IMR-90 (cell line): ENCODE measurements around the gene MYCT1. TPM values are rescaled to one million over a fixed set of nuclear protein-coding genes. Genes with fewer than 3 reads are reported as not detected.
A peak's percentile ranks its signal among the peaks of the same experiment; 100 is the strongest.

Experiments used
- ATAC-seq: fragments of 200-7000 bp; cut with Tn5 transposase; 2 replicates; pipeline ENCODE4 v1.9.1; 2020; ENCODE audit warnings: low read depth, mild to moderate bottlenecking, moderate library complexity
- BruUV-seq: library from RNA; stranded (reverse); fragments of 400-500 nt; replicated peaks from 2 replicates; lab custom pipeline; 2021; lab: Mats Ljungman, UMichigan
- CTCF ChIA-PET: fragments of 300-600 bp; formaldehyde crosslinking; extraction: SDS; loops from one replicate; lab custom pipeline; 2021; ENCODE audit warnings: antibody characterized with exemption; lab: Yijun Ruan, JAX
- POLR2A ChIA-PET: fragments of 300-600 bp; sonication (Branson Sonifier 250); formaldehyde crosslinking; loops from one replicate; lab custom pipeline; 2022; ENCODE audit warnings: antibody characterized with exemption; ENCODE audit not compliant: unreplicated experiment; lab: Charles Lee
- DNase-seq: peaks from one replicate; pipeline ENCODE4 v3.0.0; 2013
- H2AFZ ChIP-seq: replicated peaks from 2 replicates; pipeline ENCODE3; 2013; ENCODE audit warnings: low read length, mild to moderate bottlenecking; ENCODE audit not compliant: poor library complexity
- H2AK5ac ChIP-seq: 2 replicates; pipeline ENCODE4 v1.6.1; 2013; ENCODE audit warnings: low read depth, low read length, inconsistent platforms
- H2AK9ac ChIP-seq: replicated peaks from 2 replicates; pipeline ENCODE3; 2013; ENCODE audit warnings: mild to moderate bottlenecking, low read depth, low read length, moderate library complexity; ENCODE audit not compliant: poor library complexity
- H2BK120ac ChIP-seq: 2 replicates; pipeline ENCODE4 v1.6.1; 2013; ENCODE audit warnings: low read depth, low read length, inconsistent platforms
- H2BK15ac ChIP-seq: 3 replicates; pipeline ENCODE4 v1.6.1; 2013; ENCODE audit warnings: low read depth, low read length, inconsistent platforms
- H2BK20ac ChIP-seq: 2 replicates; pipeline ENCODE4 v1.6.1; 2013; ENCODE audit warnings: low read depth, mild to moderate bottlenecking, inconsistent platforms, low read length, moderate library complexity
- H2BK5ac ChIP-seq: 2 replicates; pipeline ENCODE4 v1.6.1; 2013; ENCODE audit warnings: mild to moderate bottlenecking, low read depth, low read length, inconsistent platforms; ENCODE audit not compliant: poor library complexity, severe bottlenecking
- H3K14ac ChIP-seq: replicated peaks from 2 replicates; pipeline ENCODE4 v1.6.1; 2013; ENCODE audit warnings: low read depth, low read length, inconsistent platforms
- H3K18ac ChIP-seq: 2 replicates; pipeline ENCODE4 v1.6.1; 2013; ENCODE audit warnings: low read depth, low read length, control low read depth
- H3K23ac ChIP-seq: 2 replicates; pipeline ENCODE4 v1.6.1; 2013; ENCODE audit warnings: low read depth, low read length, inconsistent platforms
- H3K27ac ChIP-seq: 2 replicates; pipeline ENCODE4 v1.5.1; 2013; ENCODE audit warnings: mild to moderate bottlenecking, control low read depth, low read length; ENCODE audit not compliant: insufficient read depth
- H3K27me3 ChIP-seq: 2 replicates; pipeline ENCODE4 v1.6.1; 2013; ENCODE audit warnings: low read length; ENCODE audit not compliant: control insufficient read depth, insufficient read depth
- H3K36me3 ChIP-seq: 2 replicates; pipeline ENCODE4 v1.6.1; 2013; ENCODE audit warnings: low read length, mixed read lengths; ENCODE audit not compliant: control insufficient read depth, insufficient read depth
- H3K4ac ChIP-seq: 2 replicates; pipeline ENCODE4 v1.6.1; 2013; ENCODE audit warnings: low read depth, low read length, inconsistent platforms
- H3K4me1 ChIP-seq: 2 replicates; pipeline ENCODE4 v1.6.1; 2013; ENCODE audit warnings: low read length, mixed read lengths; ENCODE audit not compliant: control insufficient read depth, insufficient read depth
- H3K4me2 ChIP-seq: 2 replicates; pipeline ENCODE4 v1.6.1; 2013; ENCODE audit warnings: low read depth, mild to moderate bottlenecking, control low read depth, low read length, moderate library complexity
- H3K4me3 ChIP-seq: 2 replicates; pipeline ENCODE4 v1.5.1; 2013; ENCODE audit warnings: low read depth, mild to moderate bottlenecking, control low read depth, low read length, moderate library complexity; ENCODE audit not compliant: insufficient read depth
- H3K56ac ChIP-seq: 2 replicates; pipeline ENCODE4 v1.6.1; 2013; ENCODE audit warnings: low read length, inconsistent platforms; ENCODE audit not compliant: insufficient read depth; ENCODE audit errors: extremely low read depth
- H3K79me1 ChIP-seq, 2 experiments: 2 replicates each; pipeline ENCODE4 v1.6.1; 2013; ENCODE audit warnings: low read length in 2 of 2, inconsistent platforms in 1 of 2, low read depth in 1 of 2
- H3K9ac ChIP-seq: 2 replicates; pipeline ENCODE4 v1.6.1; 2013; ENCODE audit warnings: low read depth, low read length, control low read depth
- H3K9me1 ChIP-seq: 2 replicates; pipeline ENCODE4 v1.6.1; 2013; ENCODE audit warnings: low read length, inconsistent platforms; ENCODE audit not compliant: insufficient read depth
- H3K9me3 ChIP-seq: 2 replicates; pipeline ENCODE4 v1.6.1; 2013; ENCODE audit warnings: low read length; ENCODE audit not compliant: control insufficient read depth, insufficient read depth
- H4K20me1 ChIP-seq: 2 replicates; pipeline ENCODE4 v1.6.1; 2013; ENCODE audit warnings: low read length, inconsistent platforms; ENCODE audit not compliant: insufficient read depth
- H4K5ac ChIP-seq: 2 replicates; pipeline ENCODE4 v1.6.1; 2013; ENCODE audit warnings: mild to moderate bottlenecking, low read depth, low read length, control low read depth
- H4K8ac ChIP-seq, 2 experiments: 2 replicates each; pipeline ENCODE4 v1.6.1; 2013; ENCODE audit warnings: low read depth in 2 of 2, low read length in 2 of 2, control low read depth in 1 of 2, inconsistent platforms in 1 of 2
- H4K91ac ChIP-seq: 2 replicates; pipeline ENCODE4 v1.6.1; 2013; ENCODE audit warnings: low read depth, low read length, inconsistent platforms; ENCODE audit not compliant: insufficient read depth
- MAFK ChIP-seq: IDR thresholded peaks from 2 replicates; pipeline ENCODE4 v1.6.1; 2012; ENCODE audit warnings: low read depth, low read length, improper control_type of control experiment
- RCOR1 ChIP-seq: IDR thresholded peaks from 2 replicates; pipeline ENCODE4 v1.6.1; 2012; ENCODE audit warnings: mild to moderate bottlenecking, low read length, improper control_type of control experiment; ENCODE audit not compliant: insufficient replicate concordance
- WGBS, 2 experiments: methylation state at CpG; one replicate each; pipeline versions ENCODE4 v1.1.5 to v1.1.7; 2013; ENCODE audit warnings: missing lambda C conversion rate in 2 of 2; ENCODE audit not compliant: insufficient read length in 1 of 2; ENCODE audit errors: extremely low coverage in 2 of 2; 5-methylcytosine and 5-hydroxymethylcytosine counted together
- dilution Hi-C: fragments of 300-500 bp; cut with HindIII; formaldehyde crosslinking; loops from one replicate; pipeline ENCODE4 v1.14.3; 2018; ENCODE audit warnings: low sequenced_read_pairs; ENCODE audit not compliant: unreplicated experiment
- in situ Hi-C: fragments of 300-500 bp; cut with MboI; formaldehyde crosslinking; loops from 3 replicates; pipeline ENCODE4 v1.14.3; 2019; ENCODE audit warnings: low sequenced_read_pairs, inconsistent platforms, mixed read lengths
- intact Hi-C: fragments of 100-400 bp; cut with micrococcal nuclease; formaldehyde crosslinking; loops from 2 replicates; pipeline ENCODE4 v1.10.0; 2022
- polyA plus RNA-seq, 3 experiments: library from polyadenylated mRNA; depleted of rRNA; stranded (reverse); fragments of >200 nt; gene quantifications; 2 replicates each; pipeline ENCODE4 v1.2.3, GENCODE V29; 2012; ENCODE audit warnings: low replicate concordance in 1 of 3
- total RNA-seq: library from RNA; depleted of rRNA; stranded (reverse); fragments of >200 nt; gene quantifications from 2 replicates; pipeline ENCODE4 v1.2.3, GENCODE V29; 2012

Gene MYCT1
- total and polyA plus RNA-seq, 2 of the 4 experiments (the other 2 are of a cell fraction) = 0.89 to 0.90 TPM

DNA sequence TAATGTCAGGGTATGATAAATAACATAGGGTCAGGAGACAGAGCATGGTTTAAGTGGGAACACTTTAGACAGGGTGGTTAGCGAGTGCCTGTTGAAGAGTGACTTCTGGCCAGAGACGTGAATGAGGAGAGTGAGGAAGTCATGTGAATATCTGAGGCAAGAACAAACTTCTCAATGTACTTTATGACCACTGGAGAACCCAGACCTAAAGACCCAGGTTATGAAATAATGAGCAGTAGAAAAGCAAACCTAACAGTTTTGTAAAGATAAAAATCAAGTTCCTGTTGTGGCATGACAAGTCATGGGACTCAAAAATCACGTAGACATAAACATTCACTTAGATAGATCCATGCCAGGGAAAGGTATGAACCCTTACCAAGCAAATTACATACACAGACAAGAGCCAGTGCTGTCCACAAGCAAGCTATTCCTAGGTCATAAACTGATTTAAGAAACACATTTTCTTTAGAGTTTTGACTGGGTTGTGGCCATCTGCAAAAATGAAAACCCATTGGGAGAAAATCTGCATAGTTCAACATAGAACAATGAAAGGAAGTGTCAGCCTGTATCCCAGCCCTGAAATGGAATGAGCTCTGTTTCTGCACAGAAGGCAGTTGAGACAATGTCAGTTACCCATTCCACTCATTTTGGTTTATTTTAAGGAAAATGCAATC lies 2.2 kb upstream of the MYCT1 start:
- H3K27me3 ChIP-seq = no peaks in the 10 kb centered on the region
- H2BK20ac ChIP-seq = peak overlapping the region; percentile 65
- intact Hi-C loops = no loop called here
- H2AK9ac ChIP-seq = no peak overlapping the region
- H3K23ac ChIP-seq = 0 out of 2 replicates have a peak overlapping the region, but pooled peaks have one; percentile 21
- H4K91ac ChIP-seq = peak overlapping the region; percentile 1; the same call in 1 of the 2 replicates
- peak overlapping the region; percentile 59 for H2BK120ac ChIP-seq
- H3K9me1 ChIP-seq = no peaks in the 10 kb centered on the region; the same call in 1 of the 2 replicates
- no peak overlapping the region for H3K4me3 ChIP-seq
- H2BK5ac ChIP-seq = peak overlapping the region; percentile 99
- no peak overlapping the region; the same call in 1 of the 2 replicates for H4K5ac ChIP-seq
- H3K4me2 ChIP-seq = no peak overlapping the region
- dilution Hi-C loops = no loop called here
- peak overlapping the region; percentile 56 to 58; a peak in 3 of 4 replicates for H4K8ac ChIP-seq
- H3K18ac ChIP-seq = peak overlapping the region; percentile 70; the same call in 1 of the 2 replicates
- no peak overlapping the region; the same call in 1 of the 2 replicates for H3K14ac ChIP-seq
- H3K27ac ChIP-seq = no peak overlapping the region
- H3K4ac ChIP-seq = peak overlapping the region; percentile 50; the same call in 1 of the 2 replicates
- ATAC-seq (no peak), DNase-seq (no peak)
- peak overlapping the region; percentile 94; the same call in 1 of the 3 replicates for H2BK15ac ChIP-seq
- CTCF ChIA-PET = no interaction called here
- WGBS, 2 experiments = 60% methylated on average over 2 of the region's 3 CpGs; no CpG with 5 or more reads in 1 of the 2 experiments
- no peak overlapping the region for H2AFZ ChIP-seq
- H3K79me1 ChIP-seq = no peaks in the 10 kb centered on the region
- H4K20me1 ChIP-seq = no peaks in the 10 kb centered on the region
- H3K4me1 ChIP-seq = peaks cover 6% of the 10 kb centered on the region; the same call in 1 of the 2 replicates
- H3K9me3 ChIP-seq = no peaks in the 10 kb centered on the region
- POLR2A ChIA-PET = no interaction called here
- TF ChIP-seq MAFK (no peak), RCOR1 (no peak)
- in situ Hi-C loops = no loop called here
- H3K9ac ChIP-seq = no peak overlapping the region
- H3K56ac ChIP-seq = no peak overlapping the region; the same call in 1 of the 2 replicates
- no TSS peak for BruUV-seq
- H2AK5ac ChIP-seq = peak overlapping the region; percentile 65; the same call in 1 of the 2 replicates
- H3K36me3 ChIP-seq = no peaks in the 10 kb centered on the region
